GM19099 (cell line): ENCODE data around the gene UBE2O.

Source experiments
- POLR2A ChIP-seq: IDR thresholded peaks from 3 replicates; pipeline ENCODE4 v1.6.1; 2011; ENCODE audit warnings: low read depth; ENCODE audit not compliant: insufficient read length; ENCODE audit errors: extremely low read depth

UBE2O gene

GRCh38 chr17:76404256-76404655, 48.7 kb downstream of the UBE2O start:
- TF ChIP-seq POLR2A: no peak

DNA sequence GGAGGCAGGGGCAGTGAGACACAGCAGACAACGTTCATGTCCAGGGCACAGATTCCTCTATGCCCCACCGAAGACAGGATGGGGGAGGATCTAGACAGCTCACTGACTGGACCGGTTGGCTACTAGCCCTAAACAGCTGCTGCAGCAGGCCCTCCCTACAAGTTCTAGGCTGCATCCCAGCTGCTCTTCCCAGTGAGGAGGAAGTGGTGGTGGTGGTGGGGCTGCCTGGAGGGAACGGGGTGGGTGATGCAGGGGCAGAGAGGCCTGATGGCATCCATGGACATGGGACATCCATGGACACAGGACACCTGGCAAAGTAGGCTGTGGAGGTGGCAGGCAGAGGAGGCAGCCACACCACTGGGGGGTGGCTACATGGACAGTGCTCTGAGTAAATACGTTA, 50.2 kb downstream of the UBE2O start:
- TF ChIP-seq POLR2A: no peak

DNA sequence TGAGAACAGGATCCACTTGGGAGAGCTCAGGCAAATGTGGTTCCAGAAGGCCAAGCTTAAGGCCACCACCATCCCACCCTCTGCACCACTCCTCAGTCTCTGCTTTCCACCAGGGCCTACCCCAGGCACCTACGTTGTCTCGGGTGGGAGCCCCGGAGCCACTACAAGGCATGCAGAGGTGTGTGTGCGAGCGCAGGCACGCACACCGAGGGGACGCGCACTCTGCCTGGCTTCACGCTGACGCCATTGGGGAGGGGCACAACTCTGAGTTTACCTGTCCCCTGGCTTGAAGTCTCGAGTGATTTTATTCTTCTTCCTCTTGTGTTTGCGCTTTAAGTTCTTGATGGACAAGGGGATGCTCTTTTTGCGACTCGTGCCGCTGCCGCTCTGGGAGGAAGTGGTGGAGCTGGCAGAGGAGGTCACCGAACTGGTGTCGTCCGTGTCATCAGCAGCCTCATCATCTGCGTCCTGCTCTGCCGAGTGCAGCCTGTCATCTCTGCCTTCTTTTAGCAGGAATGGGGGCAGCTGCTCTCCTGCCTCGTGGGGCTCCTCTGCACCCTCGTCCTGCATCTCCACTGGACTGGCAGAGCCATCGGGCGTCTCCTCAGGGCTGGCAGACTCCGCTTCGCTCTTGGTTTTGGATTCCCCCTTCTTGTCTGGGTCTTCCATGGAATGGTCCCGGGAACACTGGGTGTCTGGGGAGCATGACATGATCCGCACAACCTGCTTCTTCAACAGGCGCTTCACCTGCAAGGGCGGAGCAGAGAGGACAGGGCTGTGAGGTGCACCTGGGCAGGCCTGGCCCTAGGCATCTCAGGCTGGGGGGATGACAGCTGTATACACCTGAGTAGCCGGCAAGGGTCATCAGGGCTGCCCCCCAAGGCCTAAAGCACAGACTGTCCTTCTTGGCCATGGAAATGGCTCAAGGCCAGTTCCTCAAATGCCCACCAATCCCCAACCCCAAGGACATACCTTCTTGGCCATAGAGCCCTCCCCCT, 53.5 kb downstream of the UBE2O start:
- TF ChIP-seq POLR2A: no peak

GRCh38 chr17:76398523-76399174, 54.3 kb downstream of the UBE2O start:
- no peak for TF ChIP-seq POLR2A

GRCh38 chr17:76397687-76398522, 55.0 kb downstream of the UBE2O start:
- no peak for TF ChIP-seq POLR2A

DNA sequence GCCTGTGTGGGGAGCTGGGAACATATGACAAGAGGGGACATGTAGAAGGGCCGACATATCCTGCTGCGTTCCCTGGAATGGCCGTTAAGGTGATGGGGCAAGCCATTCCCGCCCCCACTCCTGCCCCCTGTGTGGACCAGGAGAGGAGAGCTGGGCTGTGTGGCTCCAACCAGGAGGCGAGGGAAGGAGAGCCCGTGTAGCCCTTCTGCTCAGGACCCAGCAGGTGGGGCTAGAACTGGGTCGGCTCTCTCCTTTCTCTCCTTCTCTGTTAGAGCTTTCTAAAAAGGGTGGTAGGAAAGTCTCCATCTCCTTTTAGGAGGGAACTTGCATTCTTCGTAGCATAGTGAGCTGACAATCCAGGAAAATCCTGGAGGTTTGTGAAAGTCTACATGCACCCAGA, 55.8 kb downstream of the UBE2O start:
- TF ChIP-seq POLR2A: no peak

GRCh38 chr17:76395980-76396379, 57.0 kb downstream of the UBE2O start:
- TF ChIP-seq POLR2A: no peak

- no peak for TF ChIP-seq POLR2A
Observed at GRCh38 chr17:76394166-76394565, 58.8 kb downstream of the UBE2O start.

- TF ChIP-seq POLR2A: no peak
Observed at GRCh38 chr17:76391200-76391715, 61.7 kb downstream of the UBE2O start.

GRCh38 chr17:76390003-76390421, 62.9 kb downstream of the UBE2O start:
- no peak for TF ChIP-seq POLR2A

GRCh38 chr17:76388966-76389888, 63.7 kb downstream of the UBE2O start:
- TF ChIP-seq POLR2A: no peak

DNA sequence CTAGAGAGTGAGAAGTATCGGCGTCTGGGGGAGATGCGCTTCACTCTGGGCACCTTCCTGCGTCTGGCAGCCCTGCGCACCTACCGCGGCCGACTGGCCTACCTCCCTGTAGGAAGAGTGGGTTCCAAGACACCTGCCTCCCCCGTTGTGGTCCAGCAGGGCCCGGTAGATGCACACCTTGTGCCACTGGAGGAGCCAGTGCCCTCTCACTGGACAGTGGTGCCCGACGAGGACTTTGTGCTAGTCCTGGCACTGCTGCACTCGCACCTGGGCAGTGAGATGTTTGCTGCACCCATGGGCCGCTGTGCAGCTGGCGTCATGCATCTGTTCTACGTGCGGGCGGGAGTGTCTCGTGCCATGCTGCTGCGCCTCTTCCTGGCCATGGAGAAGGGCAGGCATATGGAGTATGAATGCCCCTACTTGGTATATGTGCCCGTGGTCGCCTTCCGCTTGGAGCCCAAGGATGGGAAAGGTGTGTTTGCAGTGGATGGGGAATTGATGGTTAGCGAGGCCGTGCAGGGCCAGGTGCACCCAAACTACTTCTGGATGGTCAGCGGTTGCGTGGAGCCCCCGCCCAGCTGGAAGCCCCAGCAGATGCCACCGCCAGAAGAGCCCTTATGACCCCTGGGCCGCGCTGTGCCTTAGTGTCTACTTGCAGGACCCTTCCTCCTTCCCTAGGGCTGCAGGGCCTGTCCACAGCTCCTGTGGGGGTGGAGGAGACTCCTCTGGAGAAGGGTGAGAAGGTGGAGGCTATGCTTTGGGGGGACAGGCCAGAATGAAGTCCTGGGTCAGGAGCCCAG, 65.8 kb downstream of the UBE2O start:
- TF ChIP-seq POLR2A: no peak
